Heart right ventricle (tissue), 16 donors: ENCODE data around the gene CENPT. TPM values are rescaled to one million over a fixed set of nuclear protein-coding genes. Genes with fewer than 3 reads are reported as not detected.
A peak's percentile ranks its signal among the peaks of the same experiment; 100 is the strongest.

Experiments used
- ATAC-seq, 8 donors: fragments of 200-7000 bp; cut with Tn5 transposase; one replicate each; pipeline ENCODE4 v1.9.1; 2020; ENCODE audit warnings: mild to moderate bottlenecking in 8 of 8, moderate library complexity in 8 of 8, moderate number of reproducible peaks in 1 of 8
- DNase-seq, 2 donors: peaks; one replicate each; pipeline ENCODE4 v3.0.0-alpha.2; 2020
- H3K27ac ChIP-seq, 10 donors: fragments of 200-600 bp; sonication (generic) in 2 of 10; one replicate each; pipeline versions ENCODE4 v1.5.0 to v1.8.0; 2020 to 2022; ENCODE audit warnings: mild to moderate bottlenecking in 3 of 10
- H3K27me3 ChIP-seq, 7 donors: fragments of 200-600 bp; one replicate each; pipeline ENCODE4 v1.8.0; 2021 to 2022; ENCODE audit warnings: mild to moderate bottlenecking in 2 of 7
- H3K36me3 ChIP-seq, 9 donors: fragments of 200-600 bp; sonication (generic) in 1 of 9; one replicate each; pipeline versions ENCODE4 v1.5.0 to v1.8.0; 2020 to 2022; ENCODE audit warnings: mild to moderate bottlenecking in 2 of 9
- H3K4me1 ChIP-seq, 9 donors: fragments of 200-600 bp; sonication (generic) in 1 of 9; one replicate each; pipeline versions ENCODE4 v1.5.0 to v1.8.0; 2020 to 2022; ENCODE audit warnings: mild to moderate bottlenecking in 4 of 9
- H3K4me3 ChIP-seq, 10 donors: fragments of 200-600 bp; sonication (generic) in 2 of 10; one replicate each; pipeline versions ENCODE4 v1.5.0 to v1.8.0; 2020 to 2022; ENCODE audit warnings: mild to moderate bottlenecking in 7 of 10, moderate library complexity in 2 of 10
- H3K9me3 ChIP-seq, 11 donors: fragments of 200-600 bp in 10 of 11; sonication (generic) in 2 of 11; one replicate each; pipeline versions ENCODE4 v1.5.0 to v1.8.0; 2013 to 2022; ENCODE audit warnings: mild to moderate bottlenecking in 2 of 11, control low read depth in 1 of 11, moderate library complexity in 1 of 11
- WGBS, 2 donors: extraction: QIAGEN DNeasy Blood & Tissue Kit; methylation state at CpG; one replicate each; pipeline ENCODE4 v1.1.7; 2013; ENCODE audit warnings: inconsistent platforms in 1 of 2; 5-methylcytosine and 5-hydroxymethylcytosine counted together
- intact Hi-C, 10 donors: fragments of 100-400 bp; cut with DNase I; formaldehyde crosslinking; loops; one replicate each; pipeline versions ENCODE4 v1.11.1 to v1.14.2; 2022
- polyA plus RNA-seq, 2 donors: library from polyadenylated mRNA; stranded (reverse); fragments of 200-250 nt; gene quantifications; one replicate each; pipeline ENCODE4 v1.2.3, GENCODE V29; 2013
- total RNA-seq, 10 donors: library from RNA; stranded (reverse); fragmentation: NEBNext Ultra II Directional in 3 of 10; extraction: Animal tissue kit (Norgen Biotek cat#: 25700) in 3 of 10; gene quantifications; one replicate each; pipeline versions ENCODE4 v1.2.1 to v1.2.4, GENCODE V29; 2021 to 2023
- TF ChIP-seq, protein P1 (sequence below), 9 donors: fragments of 200-600 bp; sonication (generic) in 2 of 9; IDR thresholded peaks; one replicate each; pipeline versions ENCODE4 v1.5.0 to v1.8.0; 2021 to 2022; ENCODE audit warnings: antibody characterized with exemption in 9 of 9, mild to moderate bottlenecking in 5 of 9, moderate library complexity in 1 of 9
- donor health status: Arrhythmogenic right ventricular cardiomyopathy.
- donor health status: ischemic (EF 13 %, LVEDD 7.1; RV severe dilation, severe dysfunction).
- donor health status: healthy with polysubstance abuse.
- donor health status: DM: no; HTN: yes; CAD: no.
- donor health status: DM: no; HTN: no; CAD: no.
- donor health status: ischemic (EF 25% LVEDD 6.9; RV normal size, moderate dysfunction).
- donor health status: ischemic (EF 25% LVEDD 5.7; RV mildly dilated, moderate dysfunction).
- donor health status: healthy.
- donor health status: DM: yes; HTN: yes; CAD: no.
- donor health status: Ischemic cardiomyopathy.
- donor health status: ischemic (EF 35%, LVEDD 5.7; RV mildly dilated, moderate dysfunction).
- donor health status: nonischemic (EF 11% LVEDD 7.7; RV severe dilation, severe dysfunction).
- donor health status: DM: yes; HTN: yes; CAD: no.
- donor health status: PGD.
- donor health status: ischemic (EF 29% LVEDD 5.4; RV normal size, mild dysfunction).
- donor health status: nonischemic (EF 23%, LVEDD 6.1; RV moderate dilation, normal function).

The CENPT gene
- total and polyA plus RNA-seq, 12 donors: 16.1 to 63.3 (median 19.8) TPM

DNA sequence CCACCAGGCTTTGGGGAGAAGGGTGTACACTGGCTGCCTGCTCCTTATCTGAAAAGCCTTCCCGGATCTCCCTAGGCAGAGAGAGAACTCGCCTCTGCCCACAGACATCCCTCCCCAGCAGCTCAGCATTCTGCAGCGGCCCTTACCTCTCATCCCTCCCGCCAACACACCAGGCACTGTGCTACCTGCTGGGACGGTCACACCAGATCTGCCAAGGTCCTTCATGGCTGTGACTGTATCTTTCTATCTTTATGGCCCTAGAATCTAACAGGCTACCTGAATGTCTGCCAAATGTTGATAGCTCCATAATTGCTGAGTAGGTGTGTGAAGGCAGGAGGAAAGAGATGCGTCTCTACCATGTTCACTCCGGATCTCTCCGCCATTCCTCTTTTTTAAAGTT, 32.9 kb downstream of the CENPT start:
- no peaks in the 10 kb centered on the region for H3K27me3 ChIP-seq
- DNase-seq (no peak), ATAC-seq (no peak)
- intact Hi-C loops: loop anchor here in 6 of 10 donors (2.0 to 10.0 kb wide), 7 partner anchors 56 to 410 kb away; no protein-coding TSS in a partner anchor
- TF ChIP-seq, protein P1, sequence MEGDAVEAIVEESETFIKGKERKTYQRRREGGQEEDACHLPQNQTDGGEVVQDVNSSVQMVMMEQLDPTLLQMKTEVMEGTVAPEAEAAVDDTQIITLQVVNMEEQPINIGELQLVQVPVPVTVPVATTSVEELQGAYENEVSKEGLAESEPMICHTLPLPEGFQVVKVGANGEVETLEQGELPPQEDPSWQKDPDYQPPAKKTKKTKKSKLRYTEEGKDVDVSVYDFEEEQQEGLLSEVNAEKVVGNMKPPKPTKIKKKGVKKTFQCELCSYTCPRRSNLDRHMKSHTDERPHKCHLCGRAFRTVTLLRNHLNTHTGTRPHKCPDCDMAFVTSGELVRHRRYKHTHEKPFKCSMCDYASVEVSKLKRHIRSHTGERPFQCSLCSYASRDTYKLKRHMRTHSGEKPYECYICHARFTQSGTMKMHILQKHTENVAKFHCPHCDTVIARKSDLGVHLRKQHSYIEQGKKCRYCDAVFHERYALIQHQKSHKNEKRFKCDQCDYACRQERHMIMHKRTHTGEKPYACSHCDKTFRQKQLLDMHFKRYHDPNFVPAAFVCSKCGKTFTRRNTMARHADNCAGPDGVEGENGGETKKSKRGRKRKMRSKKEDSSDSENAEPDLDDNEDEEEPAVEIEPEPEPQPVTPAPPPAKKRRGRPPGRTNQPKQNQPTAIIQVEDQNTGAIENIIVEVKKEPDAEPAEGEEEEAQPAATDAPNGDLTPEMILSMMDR (IDR thresholded peaks at IDR 0.05): no peak
- WGBS, 2 donors: 81 to 87% methylated on average over 8 of the region's 8 CpGs
- no peaks in the 10 kb centered on the region for H3K36me3 ChIP-seq
- no peak overlapping the region for H3K27ac ChIP-seq
- peaks cover 0 to 7% (median 0%) of the 10 kb centered on the region in 9 donors for H3K4me1 ChIP-seq
- no peaks in the 10 kb centered on the region for H3K9me3 ChIP-seq
- H3K4me3 ChIP-seq: no peak overlapping the region

DNA sequence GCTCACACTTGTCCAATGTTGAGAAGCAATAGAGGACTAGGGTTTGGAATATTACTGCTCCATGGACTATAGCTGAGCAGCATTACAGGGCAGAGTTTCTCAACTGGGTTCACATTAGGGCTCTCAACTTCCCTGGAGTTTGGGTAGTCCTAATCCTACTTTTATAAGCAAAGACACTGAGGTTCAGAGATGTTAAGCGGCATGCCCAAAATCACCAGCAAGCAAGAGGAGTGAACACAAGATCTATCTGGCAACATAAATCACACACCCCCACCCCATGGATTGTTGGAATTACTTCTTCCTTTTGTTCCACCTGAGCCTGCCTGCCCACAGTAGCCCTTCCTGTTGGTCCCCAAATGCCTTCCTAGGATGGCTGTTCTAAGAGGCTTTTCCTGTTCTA, 35.6 kb downstream of the CENPT start:
- Histone ChIP-seq H3K27ac (no peak overlapping the region), H3K4me1 (peaks cover 0 to 12% (median 8%) of the 10 kb centered on the region in 9 donors), H3K9me3 (no peaks in the 10 kb centered on the region), H3K27me3 (no peaks in the 10 kb centered on the region), H3K4me3 (no peak overlapping the region), H3K36me3 (no peaks in the 10 kb centered on the region)
- 95 to 98% methylated on average over 1 of the region's 1 CpG for WGBS, 2 donors
- TF ChIP-seq, protein P1 (IDR thresholded peaks at IDR 0.05): no peak
- DNase-seq (no peak), ATAC-seq (no peak)
- intact Hi-C loops: loop anchor here in 6 of 10 donors (5.0 to 10.0 kb wide), 6 partner anchors 137 to 413 kb away; no protein-coding TSS in a partner anchor

- Histone ChIP-seq H3K4me3 (peak overlapping the region; percentile 19 to 100 (median 86)), H3K4me1 (peaks cover 8 to 32% (median 18%) of the 10 kb centered on the region in 9 donors), H3K36me3 (peaks cover 0 to 27% (median 4%) of the 10 kb centered on the region in 9 donors), H3K27me3 (no peaks in the 10 kb centered on the region), H3K27ac (peak overlapping the region in 9 of 10 donors; percentile 51 to 94 (median 87)), H3K9me3 (no peaks in the 10 kb centered on the region)
- intact Hi-C loops: loop anchor here in 8 of 10 donors (5.0 to 10.0 kb wide), 6 partner anchors 35 to 140 kb away; partner anchors contain the start of genes THAP11 (in 2 of the 8), C16orf86 (in 1 of the 8), CENPT (in 1 of the 8) and ENKD1 (in 1 of the 8)
- no peak for DNase-seq
- TF ChIP-seq, protein P1 (IDR thresholded peaks at IDR 0.05): peak in 4 of 9 donors; percentile 31 to 41 (median 34)
- WGBS, 2 donors: 32 to 33% methylated on average over 24 of the region's 24 CpGs
- peak in 1 of 8 donors; percentile 1 for ATAC-seq
Measured at GRCh38 chr16:67807148-67807682, 40.3 kb downstream of the CENPT start.

GRCh38 chr16:67806428-67807147, 40.9 kb downstream of the CENPT start, which contains the start of the genes RANBP10 and TSNAXIP1:
Gene RANBP10 (minus strand): TSS chr16:67806560. CDS start chr16:67806536, 24 bp downstream.
Gene TSNAXIP1 (plus strand): TSS chr16:67806889. CDS start chr16:67807150, 261 bp downstream.
- Histone ChIP-seq H3K4me1 (peaks cover 8 to 39% (median 20%) of the 10 kb centered on the region in 9 donors), H3K36me3 (peaks cover 0 to 33% (median 4%) of the 10 kb centered on the region in 9 donors), H3K27me3 (no peaks in the 10 kb centered on the region), H3K9me3 (no peaks in the 10 kb centered on the region), H3K4me3 (peak within 1 kb of the TSS; percentile 54 to 100 (median 91)), H3K27ac (peak within 1 kb of the TSS in 9 of 10 donors; percentile 77 to 94 (median 87))
- DNase-seq (peak; percentile 95 to 98), ATAC-seq (peak; percentile 97 to 99 (median 98))
- intact Hi-C loops: loop anchor here in 8 of 10 donors (1.0 to 10.0 kb wide), 7 partner anchors 36 to 139 kb away; partner anchors contain the start of genes GFOD2 (in 2 of the 8), THAP11 (in 2 of the 8), C16orf86 (in 1 of the 8) and CENPT (in 1 of the 8)
- 0% methylated on average over 52 to 54 of the region's 54 CpGs for WGBS, 2 donors
- TF ChIP-seq, protein P1 (IDR thresholded peaks at IDR 0.05): no peak
